K562 (cell line): Measurements from ENCODE around the gene ZNF548. TPM values are rescaled to one million over a fixed set of nuclear protein-coding genes. Genes with fewer than 3 reads are reported as not detected.
A peak's percentile ranks its signal among the peaks of the same experiment; 100 is the strongest.

ENCODE experiments used
- BHLHE40 ChIP-seq: IDR thresholded peaks from 2 replicates; pipeline ENCODE4 v1.6.1; 2011; ENCODE audit warnings: low read length, improper control_type of control experiment
- C11orf30 ChIP-seq: fragments of 450-650 bp; IDR thresholded peaks from 2 replicates; pipeline ENCODE4 v1.6.1; 2016; ENCODE audit warnings: low read depth, mild to moderate bottlenecking
- CBX2 ChIP-seq: fragments of 200-600 bp; sonication (generic); IDR thresholded peaks from one replicate; pipeline ENCODE4 v1.6.1; 2012; ENCODE audit warnings: mild to moderate bottlenecking, low read length, inconsistent platforms; ENCODE audit not compliant: insufficient read depth, poor library complexity, severe bottlenecking
- CREB5 ChIP-seq: fragments of 250-450 bp; sonication (Bioruptor Pico); IDR thresholded peaks from 2 replicates; pipeline ENCODE4 v1.5.0; 2020; ENCODE audit warnings: mild to moderate bottlenecking
- ELF2 ChIP-seq: fragments of 250-450 bp; sonication (Bioruptor Pico); IDR thresholded peaks from 2 replicates; pipeline ENCODE4 v1.5.0; 2021; ENCODE audit warnings: mild to moderate bottlenecking
- HCFC1 ChIP-seq: IDR thresholded peaks from 2 replicates; pipeline ENCODE4 v1.6.1; 2012; ENCODE audit warnings: low read depth, low read length, improper control_type of control experiment
- HIVEP1 ChIP-seq: fragments of 250-450 bp; sonication (Bioruptor Pico); IDR thresholded peaks from 2 replicates; pipeline ENCODE4 v1.4.0; 2020; ENCODE audit warnings: mild to moderate bottlenecking
- HMG20B ChIP-seq: fragments of 250-450 bp; sonication (Bioruptor Pico); IDR thresholded peaks from 2 replicates; pipeline ENCODE4 v1.5.0; 2021; ENCODE audit warnings: mild to moderate bottlenecking
- HMGXB4 ChIP-seq: sonication (generic); formaldehyde crosslinking; IDR thresholded peaks from 2 replicates; pipeline ENCODE4 v1.8.1; 2023; ENCODE audit warnings: mild to moderate bottlenecking, missing genetic modification reagents
- MAFK ChIP-seq: IDR thresholded peaks from 2 replicates; pipeline ENCODE4 v1.6.1; 2011; ENCODE audit warnings: low read length, improper control_type of control experiment
- MEF2A ChIP-seq: IDR thresholded peaks from 2 replicates; pipeline ENCODE4 v1.6.1; 2011; ENCODE audit warnings: low read depth, mild to moderate bottlenecking, low read length, moderate library complexity; ENCODE audit not compliant: control insufficient read depth
- NELFE ChIP-seq: IDR thresholded peaks from 2 replicates; pipeline ENCODE4 v1.6.1; 2011; ENCODE audit warnings: mild to moderate bottlenecking; ENCODE audit not compliant: insufficient read depth, insufficient read length
- NFATC3 ChIP-seq: fragments of 450-650 bp; IDR thresholded peaks from 2 replicates; pipeline ENCODE4 v1.6.1; 2017; ENCODE audit warnings: mild to moderate bottlenecking
- NONO ChIP-seq, 2 experiments: fragments of 200-400 bp in 1 of 2; fragments of 450-650 bp in 1 of 2; formaldehyde crosslinking in 1 of 2; IDR thresholded peaks; 2 replicates each; pipeline ENCODE4 v1.6.1; 2017; ENCODE audit warnings: low read depth in 2 of 2, mild to moderate bottlenecking in 2 of 2, moderate library complexity in 2 of 2, low read length in 1 of 2
- SMC3 ChIP-seq: conservative IDR thresholded peaks from 2 replicates; pipeline ENCODE4 v1.6.1; 2011; ENCODE audit warnings: low read depth, low read length, improper control_type of control experiment; ENCODE audit not compliant: insufficient read depth
- SNIP1 ChIP-seq: fragments of 450-650 bp; IDR thresholded peaks from 2 replicates; pipeline ENCODE4 v1.7.1; 2017; ENCODE audit warnings: low read depth, mild to moderate bottlenecking
- TEAD2 ChIP-seq: fragments of 450-650 bp; IDR thresholded peaks from 2 replicates; pipeline ENCODE4 v1.6.1; 2016; ENCODE audit warnings: missing genetic modification characterization, control low read depth, missing compliant biosample characterization
- ZNF354B ChIP-seq: fragments of 250-450 bp; sonication (Bioruptor Pico); IDR thresholded peaks from 2 replicates; pipeline ENCODE4 v1.4.0; 2020
- ZNF449 ChIP-seq: fragments of 250-450 bp; sonication (Bioruptor Pico); IDR thresholded peaks from 2 replicates; pipeline ENCODE4 v1.8.0; 2022; ENCODE audit warnings: moderate library complexity, mild to moderate bottlenecking, inconsistent platforms
- ZNF518B ChIP-seq: fragments of 250-450 bp; sonication (Bioruptor Pico); IDR thresholded peaks from 2 replicates; pipeline ENCODE4 v1.5.0; 2021; ENCODE audit warnings: mild to moderate bottlenecking, moderate library complexity
- ZNF584 ChIP-seq: fragments of 200-800 bp; sonication (Bioruptor generic); IDR thresholded peaks from 2 replicates; pipeline ENCODE4 v1.6.1; 2016; ENCODE audit warnings: low read depth, mild to moderate bottlenecking, missing genetic modification characterization, missing compliant biosample characterization
- ZZZ3 ChIP-seq: fragments of 450-650 bp; IDR thresholded peaks from 2 replicates; pipeline ENCODE4 v1.6.1; 2016; ENCODE audit warnings: antibody characterized with exemption, mild to moderate bottlenecking, moderate library complexity
- polyA plus RNA-seq, 8 experiments: library from polyadenylated mRNA; depleted of rRNA in 4 of 8; stranded (reverse) in 5 of 8; unstranded in 3 of 8; fragments of >200 nt; fragmentation: Nextera tagmentation in 2 of 8; fragmentation: Illumina TruSeq in 1 of 8; extraction: Ambion mirVana in 2 of 8; extraction: Trizol in 1 of 8; gene quantifications; 2 replicates each; pipeline versions ENCODE4 v1.2.1 to v1.2.3, GENCODE V29; 2011 to 2014; ENCODE audit warnings: inconsistent platforms in 1 of 8, missing spikeins in 1 of 8
- total RNA-seq, 7 experiments: library from RNA; depleted of rRNA in 6 of 7; stranded (reverse); fragments of >200 nt in 6 of 7; fragmentation: Illumina TruSeq in 2 of 7; extraction: Trizol in 2 of 7; gene quantifications; 2 replicates each; pipeline versions ENCODE4 v1.2.1 to v1.2.3, GENCODE V29; 2011 to 2021; ENCODE audit warnings: low replicate concordance in 1 of 7

Gene ZNF548
- total and polyA plus RNA-seq, 9 of the 15 experiments (the other 6 are each of a cell fraction or from before 2014, with no cell fraction given) = 1.5 to 8.7 (median 4.5) TPM

- TF ChIP-seq HMGXB4 (CRISPR knock-in tag) (no peak), MEF2A (no peak), ELF2 (CRISPR knock-in tag) (0 out of 2 replicates have a peak, but pooled peaks have one; percentile 33), NELFE (no peak), CREB5 (no peak), CBX2 (no peak), HMG20B (no peak), NONO (IDR thresholded peaks at IDR 0.05; ENCODE audit: low read depth in 2 of 2, low read length in 1 of 2) (no peak), NFATC3 (no peak), C11orf30 (peak; percentile 48; the same call in 1 of the 2 replicates), SMC3 (0 out of 2 replicates have a peak, but pooled peaks have one; percentile 12), ZNF518B (CRISPR knock-in tag) (no peak), ZNF584 (CRISPR knock-in tag) (no peak), SNIP1 (no peak), MAFK (no peak), ZNF449 (CRISPR knock-in tag) (no peak), ZZZ3 (no peak), BHLHE40 (no peak), HCFC1 (peak; percentile 77), ZNF354B (no peak), HIVEP1 (CRISPR knock-in tag) (no peak), TEAD2 (tag) (no peak)
Measured at GRCh38 chr19:57362997-57363687, 26.5 kb upstream of the ZNF548 start, which contains the start of the genes TRAPPC2B and ZNF547 (continued).
